HG03103 (cell line): ENCODE results near the gene COBL.

Experiments used
- ATAC-seq: cut with Tn5 transposase; IDR thresholded peaks from one replicate; pipeline ENCODE4 v1.9.1; 2021; ENCODE audit warnings: low read depth; ENCODE audit not compliant: unreplicated experiment

COBL gene

DNA sequence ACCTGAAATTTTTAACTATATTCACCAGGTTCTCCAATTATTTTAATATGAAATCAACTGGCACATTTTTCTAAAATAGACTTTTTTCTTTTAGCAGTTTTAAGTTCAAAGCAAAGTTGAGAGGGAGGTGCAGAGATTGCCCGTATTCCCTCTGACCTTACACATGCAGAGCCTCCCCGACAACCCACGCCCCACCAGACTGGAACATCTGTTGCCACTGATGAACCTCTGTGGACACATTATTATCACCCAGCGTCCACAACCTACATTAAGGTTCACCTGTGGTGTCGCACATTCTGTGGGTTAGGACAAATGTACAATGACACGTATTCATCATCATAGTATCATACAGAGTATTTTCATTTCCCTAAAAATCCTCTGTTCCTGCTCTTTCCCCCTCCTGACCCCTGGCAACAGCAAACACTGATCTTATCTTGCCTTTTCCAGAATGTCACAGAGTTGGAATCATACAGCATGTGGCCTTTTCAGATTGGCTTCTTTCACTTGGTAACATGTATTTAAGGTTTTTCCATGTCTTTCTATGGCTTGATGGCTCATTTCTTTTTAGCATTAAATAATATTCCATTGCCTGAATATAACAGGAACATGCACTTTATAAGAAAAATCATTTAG is 37.1 kb downstream of the COBL start:
- no peak for ATAC-seq

DNA sequence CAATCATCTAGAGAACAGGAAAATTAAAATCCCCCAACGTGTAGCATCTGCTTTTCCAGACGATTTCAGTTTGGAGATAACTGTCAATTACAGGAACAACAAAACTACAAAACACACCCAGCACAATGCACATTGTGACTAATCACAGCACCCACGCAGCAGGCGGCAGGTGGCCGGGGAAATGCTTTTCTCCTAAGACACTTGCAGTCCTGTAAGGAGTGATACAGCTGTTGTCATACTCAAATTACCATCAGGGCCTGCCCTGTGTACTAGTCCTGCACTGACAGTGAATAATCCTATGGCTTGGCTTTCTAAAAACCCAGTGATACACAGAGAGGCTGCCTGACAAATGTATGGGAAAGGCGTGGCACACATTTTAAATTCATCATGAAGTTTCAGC is 37.8 kb downstream of the COBL start:
- no peak for ATAC-seq

DNA sequence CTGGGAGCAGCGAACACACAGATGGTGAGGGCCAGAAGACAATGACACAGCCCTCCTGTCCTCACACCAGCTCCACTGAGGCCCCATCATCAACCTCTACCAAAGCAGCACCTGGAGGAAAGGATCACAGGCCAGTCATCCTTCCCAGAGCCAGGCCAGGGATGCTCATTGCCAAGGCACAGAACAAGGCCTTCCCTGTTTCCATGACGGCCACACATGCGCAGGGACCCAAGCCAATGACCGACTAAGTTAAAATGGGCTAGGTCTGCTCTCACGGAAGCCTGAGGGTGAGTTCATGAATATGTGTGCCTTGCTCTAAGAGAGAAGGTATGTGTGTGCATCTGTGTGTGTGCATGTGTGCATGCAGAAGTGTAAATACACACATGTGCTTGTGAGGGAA is 39.6 kb downstream of the COBL start:
- ATAC-seq: no peak

DNA sequence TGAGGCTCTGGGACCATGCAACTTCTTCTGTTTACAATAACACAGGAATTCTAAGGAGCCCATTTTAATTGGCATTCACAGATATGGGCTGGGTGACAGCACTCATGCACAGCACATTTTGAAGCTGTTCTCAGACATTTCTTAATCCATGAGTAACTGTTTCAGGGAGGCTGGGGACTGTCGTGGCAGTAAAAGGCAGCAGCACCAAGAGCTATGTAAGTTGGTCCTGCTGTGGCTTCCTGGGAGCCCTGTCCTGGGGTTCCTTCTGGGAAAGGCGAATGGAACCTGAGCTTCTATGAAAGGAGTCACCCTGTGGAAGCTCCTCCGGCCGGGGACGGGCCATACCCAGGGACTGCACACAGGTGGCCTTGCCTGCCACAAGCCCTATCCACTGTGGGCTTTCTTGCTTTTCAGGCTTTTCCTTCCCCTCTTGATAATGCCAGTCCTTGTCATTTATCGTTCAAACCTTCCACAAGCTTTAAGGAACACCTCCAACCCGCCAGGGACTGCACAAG is 40.5 kb downstream of the COBL start:
- no peak for ATAC-seq

DNA sequence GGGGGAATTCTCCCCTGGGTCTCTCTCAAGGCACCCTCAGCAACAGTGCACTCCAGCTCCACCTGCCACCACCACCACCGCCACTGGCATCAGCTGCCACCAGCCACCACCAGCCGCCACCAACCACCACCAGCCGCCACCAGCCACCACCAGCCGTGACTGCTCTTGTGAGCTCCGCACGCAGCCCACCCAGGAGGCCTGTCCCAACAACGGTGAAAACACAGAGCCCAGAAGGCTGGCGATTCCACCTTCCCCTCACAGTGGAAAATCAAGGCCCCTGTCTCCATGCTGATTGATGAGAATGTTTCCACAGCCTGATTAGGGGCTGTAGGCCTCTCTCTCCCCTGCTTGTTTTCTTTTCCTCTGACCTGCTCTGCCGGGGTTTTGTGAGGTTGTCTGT is 41.1 kb downstream of the COBL start:
- no peak for ATAC-seq

DNA sequence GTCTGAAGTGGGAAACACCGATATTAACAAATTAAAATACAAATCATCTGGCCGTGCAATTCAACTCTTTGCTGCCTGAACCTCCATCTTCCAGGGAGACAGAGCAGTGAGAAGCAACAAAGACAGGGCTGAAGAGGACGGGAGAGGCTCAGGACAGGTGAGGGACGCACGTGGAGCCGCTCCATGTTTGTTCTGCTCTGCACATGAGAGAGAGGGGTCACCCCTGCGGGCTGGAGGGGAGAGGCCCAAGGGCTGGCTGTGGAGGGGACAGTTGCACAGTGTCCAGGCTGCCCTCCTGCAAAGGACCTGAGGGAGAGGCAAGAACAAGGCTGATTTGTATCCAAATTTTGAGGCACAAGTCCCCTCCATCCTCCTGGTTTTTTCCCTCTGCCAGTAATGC is 41.7 kb downstream of the COBL start:
- ATAC-seq: no peak

DNA sequence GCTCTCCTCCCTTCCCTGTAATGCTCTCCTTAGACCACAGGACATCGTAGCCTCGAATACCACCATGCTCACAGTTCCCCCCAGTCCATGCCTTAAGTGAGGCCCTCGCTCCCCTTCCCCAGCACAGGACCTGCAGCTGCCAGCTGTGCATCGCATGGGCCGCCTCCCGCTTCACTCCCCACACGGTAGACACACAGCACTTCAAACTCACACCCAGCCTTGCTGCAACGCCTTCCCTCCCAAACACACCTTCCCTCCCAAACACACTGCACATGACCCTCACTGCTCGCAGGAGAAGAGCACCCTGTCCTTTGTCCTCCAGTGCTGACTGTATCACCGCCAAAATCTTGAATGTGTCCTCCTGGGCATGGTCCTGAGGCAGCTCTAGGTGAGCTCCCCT is 42.6 kb downstream of the COBL start:
- ATAC-seq: no peak

DNA sequence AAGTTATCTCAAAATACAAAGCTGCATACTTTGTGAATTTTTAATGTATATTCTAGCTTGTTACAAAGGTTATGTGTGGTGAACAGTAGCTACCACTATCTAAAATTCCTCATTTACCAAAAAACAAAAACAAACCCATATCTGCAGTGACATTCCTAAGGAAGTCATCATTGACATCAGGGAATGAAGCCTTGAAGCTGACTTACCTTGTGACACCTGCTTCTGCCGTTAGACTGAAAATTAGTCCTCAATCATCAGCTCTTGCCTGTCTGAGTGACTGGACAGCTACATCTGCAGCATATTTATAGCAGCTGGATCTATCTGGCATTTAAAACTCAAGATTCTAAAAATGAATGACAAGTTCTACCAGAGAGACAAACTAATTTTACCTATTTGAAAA is 43.2 kb downstream of the COBL start:
- no peak for ATAC-seq

DNA sequence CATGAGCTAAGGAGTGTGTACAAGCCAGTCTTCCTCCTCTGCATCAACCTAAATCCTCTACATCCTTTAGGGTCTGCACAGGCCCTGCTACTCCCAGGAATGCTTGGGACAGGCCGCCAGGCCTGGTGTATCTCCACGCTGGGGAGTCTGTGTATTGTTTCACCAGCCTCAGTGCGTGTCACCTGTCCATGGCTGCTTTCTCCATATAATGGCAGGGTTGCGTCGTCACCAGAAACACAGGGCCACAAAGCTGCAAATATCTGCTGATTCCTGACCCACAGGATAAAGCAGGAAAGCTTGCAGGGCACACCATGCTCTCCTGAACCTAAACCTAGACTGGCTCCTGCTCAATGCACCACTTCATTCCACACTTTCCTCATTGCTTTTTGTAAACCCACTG is 45.6 kb downstream of the COBL start:
- ATAC-seq: no peak

DNA sequence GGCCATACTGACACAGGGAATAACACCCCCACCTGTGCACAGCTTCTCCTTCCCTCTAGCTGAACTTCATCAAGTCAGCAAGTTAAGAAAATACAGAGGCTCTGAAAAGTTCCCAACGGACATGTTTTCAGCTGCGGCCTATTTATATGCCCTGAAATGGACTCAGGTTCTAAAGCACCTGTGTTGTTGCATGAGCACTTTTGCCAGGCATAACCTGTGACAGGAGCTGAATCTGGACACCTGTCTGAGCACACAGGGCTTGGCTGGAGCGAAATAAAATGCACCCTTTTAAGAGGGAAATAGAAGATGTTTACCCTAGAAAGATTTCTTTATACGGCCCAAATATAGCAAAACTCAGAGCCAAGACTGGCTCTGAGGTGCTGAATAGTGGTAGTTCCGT is 46.7 kb downstream of the COBL start:
- ATAC-seq: no peak

DNA sequence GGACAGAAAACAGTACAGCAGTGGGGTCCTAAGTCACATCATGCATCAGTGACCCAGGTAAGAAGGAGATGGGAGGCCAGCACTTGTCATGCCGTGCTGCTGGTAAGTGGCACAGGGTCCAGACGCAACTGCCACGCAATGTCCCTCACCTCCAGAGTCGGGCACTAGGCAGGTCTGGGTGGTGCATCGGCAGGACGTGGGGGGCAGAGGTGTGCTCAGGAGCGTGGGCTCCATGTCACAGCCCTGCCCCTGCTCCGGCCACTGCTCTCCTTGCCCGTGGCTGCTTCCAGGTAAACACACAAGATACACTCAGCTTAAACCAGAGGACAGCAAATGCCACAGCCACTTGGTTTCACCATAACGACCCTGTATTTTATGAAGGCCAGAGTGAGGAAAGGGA is 47.3 kb downstream of the COBL start:
- no peak for ATAC-seq

DNA sequence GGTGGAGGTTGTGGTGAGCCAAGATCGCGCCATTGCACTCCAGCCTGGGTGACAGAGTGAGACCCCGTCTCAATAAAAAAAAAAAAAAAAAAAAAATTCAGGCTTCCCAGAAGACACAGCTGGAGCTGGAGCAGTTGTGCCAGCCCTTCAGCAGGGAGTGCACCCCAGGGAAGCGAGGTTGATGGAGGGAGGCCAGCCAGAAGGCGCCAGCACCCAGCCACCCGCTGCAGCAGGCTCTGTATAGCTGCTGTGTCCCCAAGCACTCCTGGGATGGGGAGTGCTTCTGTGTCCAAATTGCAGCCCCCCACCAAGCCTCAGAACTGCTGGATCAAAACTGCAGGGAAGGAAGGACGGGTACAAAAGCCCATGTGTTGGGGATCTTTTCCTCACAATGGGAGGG is 47.8 kb downstream of the COBL start:
- no peak for ATAC-seq

DNA sequence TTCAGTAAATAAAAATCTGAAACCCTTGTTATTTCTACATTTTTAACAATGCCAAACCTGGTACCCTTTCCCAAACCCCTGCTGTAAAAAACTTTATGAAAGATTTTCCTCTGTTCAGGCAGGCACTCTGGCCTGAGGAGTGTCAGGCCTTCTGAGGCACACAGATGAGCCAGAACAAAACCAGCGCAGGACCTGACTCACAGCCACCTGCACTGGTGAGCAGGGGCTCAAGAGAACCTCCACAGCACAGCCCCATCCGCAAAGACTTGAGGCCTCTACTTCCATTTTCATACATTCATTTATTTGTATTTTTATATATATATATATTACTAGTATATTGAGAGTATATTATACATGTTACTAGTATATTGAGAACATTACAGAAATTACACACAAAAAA is 49.4 kb downstream of the COBL start:
- ATAC-seq: no peak

DNA sequence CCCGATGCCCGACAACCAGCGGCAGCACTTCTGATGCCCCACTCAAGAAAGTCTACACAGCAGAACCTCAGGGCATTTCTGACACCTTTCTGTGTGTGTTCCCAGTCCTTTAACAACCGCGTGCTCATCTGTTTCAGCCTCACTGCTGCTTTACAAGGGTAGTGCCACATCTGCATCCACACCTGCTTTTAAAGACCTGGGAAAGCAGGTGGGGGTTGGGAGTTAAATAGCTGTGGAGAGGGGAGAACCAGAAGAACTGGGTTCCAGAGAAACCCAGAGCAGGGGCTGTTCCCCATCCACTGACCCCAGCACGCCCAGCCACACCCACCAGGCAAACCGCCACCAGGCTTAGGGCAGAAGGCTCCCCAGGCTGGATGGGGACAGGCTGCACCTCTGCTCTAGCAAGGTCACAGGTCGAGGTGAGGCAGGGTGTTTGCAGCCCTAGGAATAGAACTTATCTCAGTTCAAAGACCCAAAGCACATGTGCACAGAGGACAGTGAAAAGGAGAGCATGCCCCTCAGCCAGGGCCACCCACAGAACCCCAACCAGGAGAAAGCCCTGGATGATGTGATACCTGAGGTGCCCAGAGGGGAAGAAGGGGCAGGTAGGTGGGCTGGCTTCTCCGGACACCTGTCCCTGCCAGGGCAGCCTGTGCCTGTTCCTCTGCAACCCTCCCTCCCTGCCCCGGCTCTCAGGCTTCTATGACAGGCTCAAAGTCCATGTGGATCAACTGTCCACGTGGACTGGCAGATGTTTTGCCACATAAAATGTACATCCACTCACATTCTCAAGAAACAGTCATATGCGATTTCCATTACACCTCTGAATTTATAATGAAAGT is 51.3 kb downstream of the COBL start:
- no peak for ATAC-seq

DNA sequence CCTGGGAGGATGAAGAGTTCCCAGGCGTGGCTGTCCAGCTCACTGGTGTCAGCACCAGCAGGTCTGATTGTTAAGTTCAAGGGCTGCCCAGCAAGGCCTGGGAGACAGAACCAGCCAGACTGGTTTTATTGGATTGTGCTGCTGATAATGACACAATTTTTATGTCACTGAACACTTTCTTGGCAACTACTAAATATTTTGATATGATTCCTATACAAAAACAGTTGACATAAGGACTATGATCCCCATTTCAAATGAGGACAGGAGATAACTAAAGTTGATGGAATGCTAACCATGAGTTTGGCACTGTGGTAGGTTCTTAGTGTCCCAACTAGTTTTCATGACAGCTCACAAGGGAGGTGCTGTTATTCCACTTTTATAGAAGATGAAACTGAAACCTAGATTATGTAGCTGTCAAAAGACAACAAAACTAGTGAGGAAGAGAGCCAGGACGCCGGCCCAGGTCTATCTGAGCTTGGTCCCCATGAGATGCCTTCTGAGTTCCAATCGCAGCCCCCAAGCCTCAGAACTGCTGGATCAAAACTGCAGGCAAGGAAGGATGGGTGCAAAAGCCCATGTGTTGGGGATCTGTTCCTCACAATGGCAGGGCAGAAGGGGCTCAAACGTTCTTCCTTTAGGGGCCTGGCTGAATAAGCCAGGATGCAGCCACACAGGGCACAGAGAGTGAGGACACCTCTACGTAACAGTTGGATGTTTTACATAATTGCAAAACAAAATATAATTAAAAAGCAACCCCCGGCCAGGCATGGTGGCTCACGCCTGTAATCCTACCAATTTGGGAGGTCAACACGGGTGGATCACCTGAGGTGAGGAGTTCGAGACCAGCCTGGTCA is 52.8 kb downstream of the COBL start:
- ATAC-seq: no peak

DNA sequence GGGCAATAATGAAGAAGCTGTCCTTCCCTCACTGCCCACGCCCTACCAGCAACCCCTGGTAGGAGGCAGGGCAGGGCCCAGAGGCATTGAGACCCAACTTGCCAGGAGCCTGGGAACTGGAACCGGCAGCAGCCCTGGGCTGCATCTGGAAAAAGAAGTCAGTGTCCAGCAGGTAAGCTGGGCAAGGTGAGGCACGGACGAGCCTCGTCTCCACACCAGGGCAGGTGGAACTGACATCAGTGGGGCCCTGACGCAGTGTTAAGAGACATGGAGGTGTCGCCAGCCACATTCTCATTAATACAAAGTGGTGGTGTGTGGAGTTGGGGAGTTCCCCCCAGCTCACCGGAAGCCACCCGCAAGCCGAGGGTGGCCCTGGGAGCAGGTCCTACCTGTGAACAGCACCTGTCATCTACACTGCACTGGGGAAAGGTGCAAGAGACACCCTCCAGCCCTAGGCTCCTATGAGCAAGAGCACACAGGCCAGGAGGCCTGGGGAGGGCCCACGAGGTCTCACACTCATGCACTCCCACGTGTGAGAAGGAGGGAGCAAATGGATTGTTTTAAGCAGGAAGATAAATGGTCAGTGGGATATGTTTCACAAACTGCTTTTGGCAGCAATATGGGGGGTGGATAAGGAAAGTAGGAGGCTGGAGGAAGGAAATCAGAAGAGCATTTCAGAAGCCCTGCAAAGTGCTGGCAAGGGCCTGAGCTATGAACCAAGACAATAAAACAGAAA is 53.6 kb downstream of the COBL start:
- ATAC-seq: no peak

DNA sequence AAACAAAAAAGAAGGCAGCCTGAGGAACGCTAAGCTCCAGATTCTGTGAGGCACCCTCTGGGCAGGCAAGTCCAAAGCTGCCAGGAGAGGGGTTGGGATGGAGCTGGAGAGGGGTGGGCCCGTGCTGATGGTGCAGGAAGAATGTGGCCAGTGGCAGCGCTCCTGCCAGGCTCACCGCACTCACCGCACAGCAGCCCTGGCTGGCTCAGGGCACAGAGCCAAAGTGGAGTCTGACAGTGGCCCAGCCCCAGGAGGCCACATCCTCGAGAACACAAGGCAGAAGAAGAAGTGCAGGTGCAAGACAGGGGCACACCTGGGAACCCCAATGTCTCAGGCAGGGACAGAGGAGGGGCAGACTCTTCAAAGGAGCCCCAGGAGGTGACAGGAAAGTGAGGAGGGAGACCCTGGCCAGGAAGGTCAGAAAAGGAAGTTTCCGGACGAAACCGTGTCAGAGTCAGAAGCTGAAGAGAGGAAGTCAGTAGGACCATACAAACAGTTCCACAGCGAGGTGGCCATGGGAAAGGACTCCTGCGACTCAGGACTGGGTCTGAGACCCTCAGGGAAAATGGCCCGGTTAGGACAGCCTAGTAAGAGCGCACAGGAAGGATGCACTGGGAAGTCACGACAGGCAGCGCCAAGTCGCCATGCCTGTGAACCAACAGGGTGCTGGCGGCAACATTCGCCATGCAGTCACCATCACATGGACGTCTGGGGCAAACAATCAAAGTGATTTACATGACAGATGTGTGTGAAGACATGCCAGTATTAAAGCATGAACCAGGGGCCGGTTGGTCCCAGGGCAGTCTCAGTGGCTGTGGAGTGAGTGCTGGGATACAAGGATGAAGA is 54.4 kb downstream of the COBL start:
- no peak for ATAC-seq

DNA sequence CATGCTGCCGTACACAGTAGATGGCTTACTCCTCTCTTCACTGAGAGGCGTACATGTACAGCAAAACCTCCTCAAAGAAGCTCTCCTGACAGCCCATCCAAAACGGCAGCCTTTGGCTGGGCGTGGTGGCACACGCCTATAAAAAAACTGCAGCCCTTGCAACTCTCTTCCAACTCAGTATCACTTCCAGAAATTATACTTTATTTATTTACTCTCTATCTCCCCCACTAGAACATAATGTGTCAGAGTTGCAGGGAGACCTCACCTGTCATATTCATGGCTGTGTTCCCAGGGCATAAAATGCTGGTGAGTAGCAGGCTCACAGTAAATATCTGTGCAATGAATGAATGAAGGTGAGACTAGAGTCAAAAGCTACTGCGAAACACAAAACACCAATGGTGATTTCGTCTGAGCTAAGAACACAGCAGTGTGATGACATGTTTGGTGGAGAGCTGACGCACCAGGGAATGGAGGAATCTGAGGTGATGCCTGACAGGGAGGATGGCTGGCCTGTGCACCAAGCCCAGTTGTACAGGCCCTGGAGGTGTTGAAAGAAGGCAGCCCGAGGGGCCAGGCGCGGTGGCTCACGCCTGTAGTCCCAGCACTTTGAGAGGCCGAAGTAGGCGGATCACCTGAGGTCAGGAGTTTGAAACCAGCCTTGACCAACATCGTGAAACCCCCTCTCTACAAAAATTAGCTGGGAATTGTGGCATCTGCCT is 55.3 kb downstream of the COBL start:
- ATAC-seq: no peak

DNA sequence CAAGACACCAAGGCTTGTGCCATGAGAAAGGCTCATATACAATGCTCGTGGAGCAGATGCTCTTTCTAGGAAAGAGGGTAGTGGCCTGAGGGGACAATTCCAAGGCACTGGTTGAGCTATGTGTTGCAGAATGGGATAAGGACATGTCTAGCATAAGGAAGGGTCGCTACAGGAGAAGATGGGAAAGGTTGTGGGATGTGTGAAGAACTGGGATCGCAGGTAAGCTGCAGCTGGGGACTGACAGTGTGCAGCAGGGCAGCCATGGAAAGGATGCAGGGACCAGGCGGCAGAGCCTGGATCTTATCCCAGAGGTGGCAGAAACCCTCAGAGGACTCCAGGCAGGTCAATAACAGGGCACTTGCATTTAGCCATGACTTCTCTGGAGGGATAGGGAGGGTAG is 56.1 kb downstream of the COBL start:
- no peak for ATAC-seq
